HL-60/S4 treated with retinoic acid at 250 ng/mL for 4 days and 3 days (cell line): ENCODE data around the gene CMTM8.

Experiments used
- in situ Hi-C: fragments of 300-500 bp; cut with MboI; formaldehyde crosslinking; loops from 2 replicates; pipeline ENCODE4 v1.7.0; 2022; ENCODE audit warnings: low sequenced_read_pairs

The CMTM8 gene

DNA sequence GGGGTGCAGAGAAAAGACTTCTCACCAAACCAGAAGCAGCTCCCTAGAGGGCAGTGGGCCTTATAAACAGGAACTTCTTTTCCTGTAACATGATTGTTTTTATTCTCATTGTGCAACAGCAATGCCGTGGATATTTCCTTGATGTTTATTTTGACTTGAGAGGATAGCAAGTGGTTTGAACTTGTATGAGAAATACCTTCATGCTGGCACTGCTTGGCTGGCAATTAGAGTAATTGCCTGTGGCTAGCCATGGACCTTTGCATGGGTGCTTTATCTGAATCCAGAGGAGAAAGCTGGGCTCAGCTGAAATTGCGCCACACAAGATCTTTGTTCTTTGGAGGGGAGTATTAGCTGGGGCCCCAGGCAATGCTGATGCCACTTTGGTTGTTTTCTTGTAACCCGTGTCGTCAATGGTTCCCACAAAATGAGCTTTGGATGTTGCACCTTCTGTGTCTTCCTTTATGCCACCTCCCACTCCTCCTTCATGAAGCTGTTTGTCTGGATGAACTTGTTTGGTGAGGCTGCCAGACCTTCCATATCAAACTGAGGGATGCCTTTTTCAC, 37.9 kb downstream of the CMTM8 start:
- in situ Hi-C loops, result no loop called here

DNA sequence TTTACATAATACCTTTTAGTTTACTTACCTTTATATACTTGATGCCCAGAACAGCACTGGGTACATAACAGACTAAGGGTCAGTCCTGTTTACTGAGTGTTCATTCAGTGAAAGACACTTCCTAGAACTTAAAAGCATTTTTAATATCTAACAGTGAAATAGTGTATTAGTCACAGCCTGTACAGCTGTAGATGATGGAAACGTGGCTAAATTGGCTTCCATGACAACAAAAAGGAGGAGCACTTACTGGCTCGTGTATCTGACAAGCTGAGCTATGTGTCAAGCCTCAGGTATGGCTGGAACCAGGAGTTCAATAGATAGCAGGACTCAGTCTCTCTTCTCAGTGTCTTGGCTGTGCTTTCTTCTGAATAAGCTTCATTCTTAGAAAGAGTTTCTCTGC, 40.2 kb downstream of the CMTM8 start:
- in situ Hi-C loops, result no loop called here

DNA sequence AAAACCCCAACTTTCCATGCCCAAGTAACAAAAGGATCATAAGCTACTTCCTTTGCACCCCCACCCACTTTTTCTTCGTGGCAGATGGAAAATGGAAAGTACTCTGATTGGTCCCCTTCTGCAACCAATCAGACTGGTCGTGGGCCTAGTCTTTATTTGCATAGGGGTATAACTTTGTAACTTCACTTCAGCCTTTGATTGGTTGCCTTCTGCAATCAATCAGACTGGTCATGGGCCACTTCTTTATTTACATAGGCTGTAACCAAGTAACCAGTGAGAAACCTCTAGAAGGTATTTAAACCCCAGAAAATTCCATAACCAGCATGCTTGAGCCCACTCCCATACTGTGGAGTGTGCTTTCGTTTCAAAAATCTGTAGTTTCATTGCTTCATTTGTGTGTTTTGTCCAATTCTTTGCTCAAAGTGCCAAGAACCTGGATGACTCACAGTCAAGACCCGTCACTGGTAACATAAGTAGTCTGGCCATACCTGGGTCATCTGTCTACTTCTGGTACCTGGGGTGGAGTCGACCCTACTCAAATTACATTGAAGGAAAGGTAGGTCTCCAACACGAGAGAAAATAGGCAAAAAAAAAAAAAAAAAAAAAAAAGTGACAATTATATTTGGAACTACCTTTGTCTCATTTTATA, 41.9 kb downstream of the CMTM8 start:
- in situ Hi-C loops, result no loop called here

DNA sequence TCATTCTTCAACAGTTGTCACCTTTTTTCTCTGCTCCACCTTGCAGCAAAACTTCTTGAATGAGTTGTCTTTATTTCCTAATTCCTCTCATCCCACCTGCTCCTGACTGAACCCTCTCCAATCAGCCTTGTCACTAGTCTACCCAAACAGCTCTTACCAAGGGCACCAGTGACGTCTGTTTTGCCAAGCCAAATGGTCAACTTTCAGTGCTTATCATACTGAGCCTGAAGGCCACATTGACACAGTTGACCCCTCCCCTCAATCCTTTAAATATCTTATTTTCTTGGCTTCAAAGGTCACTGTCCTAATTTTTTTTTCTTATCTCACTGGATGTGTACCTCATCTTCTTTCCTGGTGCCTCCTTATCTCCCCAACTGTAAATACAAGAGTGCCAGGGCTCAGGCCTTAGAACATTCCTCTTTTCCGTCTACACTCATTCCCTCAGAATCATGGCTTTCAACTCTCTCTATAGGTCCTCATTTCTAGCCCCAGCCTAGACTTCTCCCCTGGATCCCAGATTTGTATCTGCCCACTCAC, 43.2 kb downstream of the CMTM8 start:
- in situ Hi-C loops, result no loop called here

DNA sequence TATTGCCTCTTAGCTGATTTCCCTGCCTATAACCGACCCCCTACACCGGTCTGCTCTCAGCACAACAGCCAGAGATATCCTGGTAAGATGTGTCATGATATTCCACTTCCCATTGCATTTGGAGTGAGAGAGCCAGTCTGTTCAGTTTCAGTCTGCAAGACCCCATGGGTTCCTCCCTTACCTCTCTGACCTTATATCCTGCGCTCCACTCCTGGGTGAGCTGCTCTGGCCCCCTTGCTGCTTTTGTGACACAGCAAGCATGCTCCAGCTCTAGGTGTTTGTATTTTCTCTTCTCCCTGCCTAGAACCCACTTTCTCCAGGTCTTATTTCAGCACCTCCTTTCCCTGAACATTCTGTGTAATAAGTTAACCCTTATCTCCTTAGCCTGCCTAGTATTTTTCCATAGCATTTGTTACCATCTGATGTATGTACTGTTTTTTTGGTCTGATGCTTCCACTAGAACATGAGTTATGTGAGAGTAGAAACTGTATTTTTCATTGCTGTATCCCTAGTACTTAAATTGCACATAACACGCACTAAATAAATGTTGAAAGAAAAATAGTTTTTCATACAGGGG, 44.2 kb downstream of the CMTM8 start:
- in situ Hi-C loops, result no loop called here

DNA sequence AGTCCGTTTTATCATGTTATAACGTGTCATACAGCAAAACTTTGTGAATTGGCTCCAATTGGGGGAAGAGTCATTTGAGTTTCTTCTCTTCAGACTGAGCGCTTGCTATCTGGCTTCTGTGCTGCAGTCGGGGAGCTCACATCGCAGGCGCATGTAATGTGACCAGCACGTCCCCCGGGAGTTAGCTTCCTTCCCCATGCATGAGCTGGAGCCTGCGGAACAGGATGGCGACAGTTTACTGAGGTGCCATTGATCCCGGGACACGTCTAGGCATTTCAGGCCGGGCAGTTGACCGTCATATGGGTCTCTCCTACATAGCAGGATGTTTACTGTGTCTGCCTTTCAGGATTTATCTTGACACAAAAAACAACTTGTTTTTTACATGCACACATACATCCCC, 44.8 kb downstream of the CMTM8 start:
- in situ Hi-C loops, result no loop called here

DNA sequence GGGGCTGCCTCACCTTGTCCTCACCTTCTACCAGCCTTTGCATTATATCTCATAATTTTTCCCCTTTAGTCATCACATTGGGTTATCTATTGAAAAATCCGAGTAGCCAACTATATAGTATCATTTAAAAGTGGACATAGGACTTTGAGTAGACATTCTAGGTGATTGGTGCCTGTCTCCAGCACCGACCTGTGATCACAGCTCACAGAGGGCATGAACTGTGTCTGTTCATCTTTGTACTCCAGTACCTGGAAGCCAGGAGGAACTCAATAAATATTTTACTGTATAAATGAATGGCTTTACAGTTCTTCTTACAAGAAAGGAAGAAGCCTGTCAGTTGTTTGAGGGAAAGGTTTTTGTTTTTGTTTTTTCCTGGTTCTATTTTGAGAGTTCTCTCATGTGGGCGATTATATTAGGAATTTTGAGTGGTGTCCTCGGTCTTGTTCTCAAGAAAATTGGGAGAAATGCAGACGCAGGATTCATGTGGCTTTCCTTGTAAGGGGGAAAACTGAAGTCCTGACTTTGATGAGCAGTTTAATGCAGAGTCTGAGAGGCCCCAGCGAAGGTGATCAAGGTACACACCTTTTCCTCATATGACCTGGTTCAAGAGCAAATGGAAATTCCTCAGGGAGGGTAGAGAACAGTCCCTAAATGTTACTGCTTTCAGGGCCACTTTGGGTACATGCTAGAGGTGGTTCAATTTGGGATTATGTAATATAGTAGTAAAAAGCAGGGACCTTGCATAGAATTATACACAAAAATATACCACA, 46.1 kb downstream of the CMTM8 start:
- in situ Hi-C loops, result no loop called here

DNA sequence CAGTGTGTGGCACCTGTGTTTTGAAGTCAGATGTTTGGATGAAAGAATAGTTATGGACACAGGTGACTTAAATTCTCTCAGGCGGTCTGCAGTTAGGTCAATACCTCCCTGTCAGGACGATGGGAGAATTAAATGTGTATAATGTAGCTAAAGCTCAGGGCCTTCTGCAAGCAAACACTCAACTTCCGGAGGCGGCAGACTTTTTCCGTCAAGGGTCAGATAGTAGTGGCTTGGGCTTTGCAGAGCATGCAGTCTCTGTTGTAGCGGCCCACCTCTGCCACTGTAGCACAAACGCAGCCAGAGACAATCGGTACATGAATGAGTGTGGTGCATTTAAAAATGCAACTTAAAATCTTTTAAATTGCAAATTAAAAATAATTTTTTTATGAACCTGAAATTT, 47.4 kb downstream of the CMTM8 start:
- in situ Hi-C loops, result no loop called here

DNA sequence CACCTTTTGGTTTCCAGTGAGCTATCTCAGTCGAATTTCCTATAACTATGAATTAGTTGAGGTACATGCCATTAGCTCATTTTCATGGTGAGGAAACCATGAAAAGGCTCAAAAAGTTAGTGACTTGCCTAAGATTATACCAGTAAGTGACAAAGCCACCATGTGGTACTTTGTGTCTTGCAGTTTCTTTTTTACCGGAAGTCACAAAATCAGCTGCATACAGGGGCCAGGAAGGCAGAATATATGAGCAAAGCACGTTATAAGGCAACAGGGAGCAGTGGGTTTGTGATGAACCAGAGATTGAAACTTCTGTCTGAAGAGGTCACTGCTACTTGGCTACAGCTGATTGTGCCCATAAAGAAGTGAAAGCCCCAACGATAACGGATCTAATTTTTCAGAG, 50.3 kb downstream of the CMTM8 start:
- in situ Hi-C loops, result no loop called here

DNA sequence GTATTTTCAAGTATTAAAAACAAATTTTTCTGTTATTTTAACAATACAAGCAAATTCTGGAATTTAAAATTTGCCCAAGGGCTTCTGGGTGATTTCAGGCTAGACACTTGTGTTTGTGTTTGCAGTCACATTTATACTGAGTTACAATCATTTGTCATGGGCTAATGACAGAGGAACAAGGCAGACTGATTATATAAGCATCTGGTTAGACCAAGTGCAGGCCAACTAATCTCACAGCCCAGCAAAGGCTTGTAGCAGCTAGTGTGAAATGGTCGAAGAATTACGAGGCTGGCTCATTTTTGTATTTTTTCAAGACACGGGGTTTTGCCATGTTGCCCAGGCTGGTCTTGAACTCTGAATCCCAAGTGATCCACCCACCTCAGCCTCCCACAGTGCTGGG, 52.1 kb downstream of the CMTM8 start:
- in situ Hi-C loops, result no loop called here

DNA sequence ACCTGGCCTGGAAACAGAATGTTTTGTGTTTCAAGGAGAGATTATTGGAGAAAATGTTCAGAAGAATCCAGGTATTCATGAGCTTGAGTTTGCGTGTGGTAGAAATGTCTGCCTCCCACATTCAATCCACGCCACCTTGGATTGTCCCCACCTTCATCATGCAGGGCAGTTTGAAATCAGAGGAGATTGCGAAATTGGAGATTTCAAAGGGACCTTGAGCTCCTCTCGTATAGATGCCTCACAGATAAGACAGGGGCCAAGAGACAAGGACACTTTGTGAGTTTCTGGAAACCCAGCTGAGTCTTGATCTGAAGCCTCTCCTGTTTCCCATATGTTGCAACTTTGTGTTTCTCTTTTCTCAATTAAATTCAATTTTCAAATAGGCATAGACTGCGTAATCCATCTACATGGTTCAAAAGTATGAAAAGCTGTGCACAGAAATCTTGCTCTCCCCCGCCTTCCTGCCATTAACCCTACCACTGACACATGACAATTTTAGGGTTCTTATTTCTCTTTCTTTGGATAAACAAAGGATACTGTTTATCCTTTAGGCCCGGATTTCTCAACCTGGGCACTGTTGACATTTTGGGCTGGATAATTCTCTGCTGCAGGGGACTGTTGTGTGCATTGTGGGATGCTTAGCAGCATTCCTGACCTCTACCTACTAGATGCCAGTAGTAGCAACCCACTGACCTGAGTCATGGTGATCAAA, 53.8 kb downstream of the CMTM8 start:
- in situ Hi-C loops, result no loop called here

DNA sequence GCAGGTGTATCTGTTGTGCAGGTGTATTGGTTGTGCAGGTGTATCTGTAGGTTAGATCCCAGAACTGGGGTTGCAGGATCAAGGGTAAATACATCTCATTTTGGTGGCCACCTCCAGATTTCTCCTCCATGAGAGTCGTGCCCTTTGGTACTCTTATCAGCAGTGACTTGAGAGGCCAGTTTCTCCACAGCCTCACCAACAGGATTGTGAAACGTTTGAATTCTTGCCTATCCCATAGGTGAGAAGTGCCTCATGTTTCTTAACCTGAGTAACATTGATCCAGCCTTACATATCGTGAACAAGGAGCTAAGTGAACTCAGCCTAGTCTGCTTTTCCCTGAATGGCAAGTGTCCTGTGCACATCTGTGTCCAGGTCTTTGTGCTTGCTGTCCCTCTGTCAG, 55.4 kb downstream of the CMTM8 start:
- in situ Hi-C loops, result no loop called here

DNA sequence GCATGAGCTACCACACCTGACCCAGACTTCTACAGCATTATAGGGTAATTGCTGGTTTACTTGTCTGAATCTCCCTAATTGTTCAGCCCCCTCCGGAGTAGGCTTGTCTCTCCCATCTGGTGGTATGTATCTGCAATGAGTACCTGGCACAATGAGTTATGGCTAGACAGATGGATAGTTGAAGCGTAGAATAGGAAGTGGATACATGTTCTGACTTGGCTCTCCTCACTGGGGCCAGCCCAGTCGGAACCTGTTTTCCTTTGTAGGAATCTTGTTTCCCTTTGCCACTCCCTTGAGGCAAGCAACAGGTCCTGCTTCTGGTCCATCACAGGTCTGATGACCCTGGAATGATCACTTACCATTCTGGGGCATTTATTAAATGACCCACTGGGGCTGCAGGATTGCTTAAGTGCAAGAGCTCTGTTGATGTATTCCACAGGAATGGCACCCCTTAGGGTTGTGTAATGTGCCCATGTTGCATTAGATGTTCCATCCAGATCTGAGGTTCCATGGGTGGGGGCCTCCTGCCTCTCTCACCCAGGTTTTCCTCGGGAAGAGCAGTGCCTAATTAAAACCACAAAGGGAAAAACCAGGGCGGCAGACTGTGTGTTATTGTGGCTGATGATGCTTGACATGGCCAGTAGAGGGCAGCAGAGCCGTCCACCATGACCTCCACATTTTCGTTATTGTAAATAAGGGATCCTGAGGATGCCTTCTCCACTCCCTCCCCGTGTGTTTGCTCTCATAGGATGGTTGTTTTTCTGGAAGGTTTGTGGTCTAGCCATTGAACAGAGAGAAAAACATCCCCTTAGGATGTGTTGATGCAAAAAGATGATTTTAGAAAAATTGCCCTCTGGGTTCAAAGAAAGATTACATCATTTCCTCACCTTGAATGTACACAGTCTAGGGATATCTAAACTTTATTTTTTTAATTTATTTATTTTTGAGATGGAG, 58.0 kb downstream of the CMTM8 start:
- in situ Hi-C loops, result no loop called here

DNA sequence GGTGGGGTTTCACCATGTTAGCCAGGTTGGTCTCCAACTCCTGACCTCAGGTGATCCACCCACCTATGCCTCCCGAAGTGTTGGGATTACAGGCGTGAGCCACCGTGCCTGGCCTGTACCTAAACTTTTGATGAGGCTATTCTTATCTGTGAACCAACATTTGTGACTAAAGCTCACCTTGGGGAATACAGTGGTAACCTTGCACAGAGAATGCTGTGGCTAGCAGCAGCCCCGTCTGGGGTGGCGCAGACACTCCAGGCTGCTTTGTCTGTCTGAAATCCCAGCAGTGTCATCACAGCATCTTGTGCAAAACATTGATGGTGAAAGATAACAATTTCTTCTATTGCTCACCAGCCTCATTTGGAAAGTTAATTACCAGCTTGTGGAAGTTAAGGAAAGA, 58.9 kb downstream of the CMTM8 start:
- in situ Hi-C loops, result no loop called here

DNA sequence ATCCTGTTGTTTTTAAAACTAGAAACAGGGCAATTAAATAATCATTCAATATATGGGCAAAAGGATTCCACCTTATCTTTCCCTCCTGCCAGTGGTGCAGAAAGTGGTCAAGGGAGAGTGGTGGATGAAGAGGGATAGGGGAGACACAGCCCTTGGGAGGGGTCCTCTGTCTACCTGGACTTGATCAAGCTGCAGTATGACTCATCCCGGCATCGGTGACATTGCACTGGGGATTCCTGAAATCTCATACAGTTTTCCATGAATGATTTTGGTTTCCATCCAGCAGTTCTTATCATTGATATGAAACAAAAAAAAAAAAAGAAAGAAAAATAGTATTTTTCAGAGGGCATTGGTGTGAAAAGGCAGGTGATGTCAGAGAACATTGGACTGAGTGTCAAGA, 62.9 kb downstream of the CMTM8 start:
- in situ Hi-C loops, result no loop called here

DNA sequence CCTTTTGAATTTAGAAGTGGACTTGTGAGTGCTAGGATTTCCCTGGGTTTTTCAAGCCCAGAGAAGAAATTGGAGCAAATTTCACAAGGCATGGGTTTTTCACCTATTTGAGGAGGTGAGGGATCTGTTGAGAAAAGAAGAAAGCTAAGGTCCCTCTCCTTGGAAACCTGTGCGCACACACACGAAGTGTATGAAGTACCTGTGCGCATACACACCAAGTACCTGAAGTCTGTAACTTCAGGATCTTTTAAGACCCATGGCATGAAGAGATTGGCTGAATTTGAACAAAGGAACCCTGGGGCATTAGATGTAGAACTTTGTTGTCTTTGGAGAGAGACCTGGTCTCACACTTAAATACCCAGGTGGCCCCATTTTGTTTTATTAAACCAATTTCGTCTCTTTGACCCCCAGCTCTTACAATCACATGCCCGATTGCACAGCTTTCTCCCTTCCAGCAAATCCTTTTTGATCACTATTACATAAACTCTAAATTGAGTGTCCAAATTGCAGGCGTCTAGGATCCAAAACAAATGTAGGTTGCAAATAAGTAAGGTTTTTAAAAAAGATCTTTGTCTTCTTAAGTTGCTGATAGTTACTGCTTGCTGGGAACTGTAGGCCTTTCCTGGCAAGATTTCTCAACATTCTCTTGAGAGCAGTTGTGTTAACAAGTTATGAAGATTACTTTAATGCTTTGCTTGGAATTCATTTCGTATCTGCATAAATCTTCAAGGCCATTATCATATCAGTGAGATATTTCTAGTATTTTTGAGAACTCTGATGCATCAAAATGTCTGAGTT, 64.3 kb downstream of the CMTM8 start:
- in situ Hi-C loops, result no loop called here

DNA sequence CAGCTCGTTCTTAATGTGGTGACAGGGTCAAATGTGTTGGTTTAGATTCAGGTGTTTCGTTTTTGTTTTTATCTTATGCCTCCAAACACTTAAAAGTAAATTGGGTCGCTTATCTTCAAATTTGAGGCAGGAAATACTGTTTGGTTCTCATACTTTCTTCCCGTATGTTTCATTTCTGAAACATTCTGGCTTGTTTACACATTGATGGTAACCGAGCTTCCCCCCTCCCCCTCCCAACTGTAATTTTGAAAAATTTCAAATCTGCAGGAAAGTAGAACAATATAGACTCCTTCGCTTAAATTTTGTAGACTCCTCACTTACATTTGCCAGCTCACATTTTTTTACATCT, 64.9 kb downstream of the CMTM8 start:
- in situ Hi-C loops, result no loop called here

DNA sequence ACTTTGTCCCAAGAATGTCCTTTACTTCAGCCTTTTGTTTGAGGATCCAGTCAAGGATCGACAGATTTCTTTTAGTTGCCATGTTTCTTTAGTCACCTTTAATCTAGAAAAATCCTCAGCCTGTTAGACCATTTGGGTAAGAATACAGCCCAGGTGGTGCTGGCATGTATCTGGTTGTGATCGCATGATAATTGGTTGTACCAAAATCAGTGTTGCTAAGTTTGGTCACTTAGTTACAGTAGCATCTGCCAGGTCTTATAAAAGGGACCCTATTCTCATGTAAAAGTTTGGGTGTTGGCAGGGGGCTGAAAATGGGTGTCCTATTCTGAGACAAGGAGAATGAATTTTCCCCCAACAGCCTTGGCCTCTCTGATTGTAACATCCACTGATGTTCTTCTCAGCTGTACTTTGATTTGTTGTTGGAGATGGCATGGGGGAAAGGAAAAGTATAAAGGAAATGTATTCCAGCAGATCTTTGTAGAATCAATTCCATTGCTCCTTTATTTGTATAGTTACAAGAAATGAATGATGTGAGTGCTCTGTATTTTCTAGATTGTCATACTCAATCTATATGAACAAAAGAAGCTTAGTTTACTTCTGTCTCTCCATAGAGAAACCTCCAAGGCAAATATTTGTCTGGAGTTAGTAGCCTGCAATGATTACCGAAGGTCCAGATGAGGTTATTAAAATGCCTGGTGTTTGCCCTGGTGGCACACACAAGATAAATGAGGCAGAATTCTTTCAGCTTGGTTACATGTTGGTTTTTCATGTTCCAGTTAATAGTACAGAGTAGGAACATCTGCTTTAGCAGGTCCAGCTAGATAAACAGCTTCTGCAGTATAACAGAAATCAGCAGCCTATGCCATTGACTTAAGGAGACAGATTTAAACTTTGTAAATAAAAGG, 65.7 kb downstream of the CMTM8 start:
- in situ Hi-C loops, result no loop called here
